EH (cell line): ENCODE results near the gene ACOXL.
"Not testable (repeated sequence)": the region's sequence is repeated elsewhere in the genome, so short reads cannot be mapped to it uniquely, and the experiment has no call there.

ENCODE experiments used
- DNase-seq: peaks from one replicate; pipeline ENCODE4 v3.0.0-alpha.2; 2015; ENCODE audit warnings: low read depth

ACOXL gene

GRCh38 chr2:111041398-111042202, 309.2 kb downstream of the ACOXL start:
- no peak for DNase-seq

- DNase-seq: no peak
Observed at GRCh38 chr2:111042261-111042660, 309.9 kb downstream of the ACOXL start.

GRCh38 chr2:111042772-111043771, 310.7 kb downstream of the ACOXL start:
- no peak for DNase-seq

GRCh38 chr2:111044066-111044465, 311.7 kb downstream of the ACOXL start:
- DNase-seq: no peak

- not testable (repeated sequence) for DNase-seq
Observed at GRCh38 chr2:111045236-111045635, 312.9 kb downstream of the ACOXL start.

DNA sequence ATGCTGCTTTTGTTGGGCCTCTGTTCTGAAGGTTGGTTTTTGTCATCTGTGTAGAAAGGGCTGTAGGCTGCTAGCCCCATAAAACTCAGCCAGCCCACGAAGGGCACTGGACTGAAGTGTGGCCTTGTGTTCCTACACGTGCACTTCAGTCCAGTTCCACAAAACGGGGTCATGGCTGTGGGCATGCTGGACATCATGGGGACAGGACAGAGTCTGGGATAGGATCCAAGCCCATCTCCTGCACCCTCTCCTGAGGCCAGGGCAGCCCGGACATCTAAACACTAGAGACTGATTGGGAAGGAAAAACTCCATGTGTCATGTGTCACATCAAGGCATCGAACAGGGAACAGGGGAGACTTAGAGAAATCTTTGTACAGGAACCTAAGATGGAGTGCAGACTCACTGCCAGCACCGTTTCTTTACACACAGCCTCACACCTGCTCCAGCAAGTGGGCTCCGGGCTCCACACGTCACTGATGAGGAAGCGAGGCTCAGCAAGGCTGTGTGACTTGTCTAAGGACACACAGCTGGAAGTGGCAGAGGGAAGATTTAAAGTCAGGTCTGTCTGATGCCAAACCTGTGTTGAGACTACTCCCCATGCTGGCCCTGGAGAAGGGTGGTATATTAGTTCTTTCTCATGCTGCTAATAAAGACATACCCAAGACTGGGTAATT, 313.5 kb downstream of the ACOXL start:
- no peak for DNase-seq

DNA sequence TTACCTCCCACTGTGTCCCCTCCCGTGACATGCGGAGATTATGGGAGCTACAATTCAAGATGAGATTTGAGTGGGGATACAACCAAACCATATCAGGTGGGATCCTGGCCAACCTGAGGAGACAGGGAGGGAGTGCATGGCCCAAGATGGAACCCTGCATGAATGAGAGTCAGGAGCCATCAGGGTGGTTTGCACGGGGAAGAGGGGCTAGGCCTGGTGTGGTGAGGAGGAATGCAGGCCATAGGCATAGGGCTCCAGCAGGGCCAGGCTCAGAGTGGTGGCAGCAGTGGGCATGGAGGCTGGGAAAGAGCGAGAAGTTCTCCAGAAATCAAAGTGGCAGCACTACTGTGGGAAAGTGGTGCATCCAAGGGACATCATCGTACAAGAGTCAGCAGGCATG, 314.3 kb downstream of the ACOXL start:
- DNase-seq: no peak

DNA sequence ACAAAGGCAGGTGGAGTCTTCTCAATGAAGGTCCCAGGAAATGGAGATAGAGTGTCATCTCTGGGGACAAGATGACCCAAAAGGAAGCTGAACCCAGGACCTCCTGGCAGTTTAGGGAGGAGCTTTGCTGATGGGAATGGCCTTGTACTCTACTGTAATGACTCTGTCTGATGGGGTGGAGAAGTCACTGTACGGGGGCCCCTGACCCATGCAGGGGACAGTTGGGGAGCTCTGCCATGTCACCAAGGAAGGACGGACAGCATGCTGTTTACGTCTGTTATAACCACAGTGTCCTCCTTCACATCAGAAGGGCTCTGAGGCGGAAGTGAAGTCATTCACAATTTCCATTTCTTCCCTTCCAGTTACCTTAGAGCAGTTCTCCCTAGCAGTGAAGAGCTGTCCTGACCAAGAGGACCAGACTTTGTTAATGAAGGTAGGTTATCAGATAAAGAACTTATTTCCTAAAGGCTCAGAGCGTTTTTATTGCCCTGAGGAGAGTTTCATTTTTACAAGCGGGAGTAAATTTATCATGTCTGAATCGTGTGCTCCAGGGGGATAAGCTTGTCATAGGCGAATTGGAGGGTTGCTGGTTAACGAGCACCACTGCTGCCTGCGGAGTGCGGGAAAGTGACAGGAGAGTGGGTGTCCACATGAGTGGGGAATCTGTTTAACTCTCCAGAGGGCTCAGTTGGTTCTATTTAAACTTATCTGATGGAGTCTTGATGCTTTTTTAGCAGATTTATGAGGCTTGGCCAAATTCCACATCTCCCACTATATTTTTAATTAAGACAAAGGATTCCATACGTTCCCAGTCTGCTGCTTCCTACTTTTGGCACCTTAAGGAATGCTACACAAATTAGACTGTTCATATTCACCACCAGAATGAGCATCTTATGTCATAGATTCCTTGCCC, 316.7 kb downstream of the ACOXL start:
- no peak for DNase-seq

- no peak for DNase-seq
Observed at GRCh38 chr2:111049792-111050640, 317.6 kb downstream of the ACOXL start.

DNA sequence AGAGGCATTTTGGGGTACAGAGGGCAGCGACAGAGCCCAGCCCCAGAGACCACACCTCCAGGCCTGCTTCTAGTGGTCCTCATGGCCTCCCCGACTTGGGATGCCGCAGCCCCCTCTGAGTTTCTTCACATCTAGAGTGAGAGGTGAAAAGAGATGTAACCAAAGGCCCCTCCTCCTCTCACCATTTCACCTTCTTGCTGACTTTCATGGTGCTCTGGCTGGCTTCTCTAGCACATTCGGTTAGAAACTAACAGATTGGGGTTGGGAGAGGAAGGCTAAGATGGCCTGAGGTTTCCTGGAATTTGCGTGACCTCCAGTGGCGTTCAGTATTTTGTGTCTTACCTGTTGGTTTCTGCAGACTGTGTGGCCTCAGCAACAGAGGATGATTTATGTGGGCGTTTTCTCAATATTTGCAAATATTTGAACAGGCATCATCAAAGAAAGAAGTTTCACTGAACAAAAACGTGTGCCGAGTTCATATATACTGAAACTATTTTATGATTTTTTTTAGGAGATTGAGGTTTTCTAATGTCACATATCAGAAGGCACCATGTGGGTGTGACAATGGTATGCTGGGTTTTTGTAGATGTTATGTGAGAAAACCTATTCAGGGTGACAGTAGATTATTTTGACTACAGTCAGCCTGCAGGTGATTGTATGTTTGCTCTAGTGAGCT, 318.5 kb downstream of the ACOXL start:
- DNase-seq: no peak

- no peak for DNase-seq
Observed at GRCh38 chr2:111052621-111053020, 320.2 kb downstream of the ACOXL start.

DNA sequence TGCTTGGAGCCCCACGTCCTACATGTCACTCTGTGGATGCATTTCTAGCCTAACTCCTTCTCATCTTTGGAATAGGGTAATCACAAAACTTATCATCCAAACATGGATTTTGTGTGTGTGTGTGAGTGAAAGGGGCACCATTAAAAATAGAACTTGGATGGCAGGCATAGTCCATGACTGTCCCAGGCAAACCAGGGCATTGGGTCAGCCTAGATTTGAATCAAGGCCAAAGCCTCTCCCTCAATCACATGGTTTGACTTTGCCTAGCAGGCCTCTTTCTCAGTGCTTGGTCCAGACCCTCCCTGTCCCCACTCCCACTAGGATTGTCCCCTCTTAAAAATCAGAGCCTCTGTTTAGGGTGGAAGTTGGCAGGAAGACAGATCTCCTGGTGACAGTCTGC, 320.9 kb downstream of the ACOXL start:
- DNase-seq: no peak

- no peak for DNase-seq
Observed at GRCh38 chr2:111053825-111054515, 321.6 kb downstream of the ACOXL start.

- no peak for DNase-seq
Observed at GRCh38 chr2:111054791-111055691, 322.7 kb downstream of the ACOXL start.

DNA sequence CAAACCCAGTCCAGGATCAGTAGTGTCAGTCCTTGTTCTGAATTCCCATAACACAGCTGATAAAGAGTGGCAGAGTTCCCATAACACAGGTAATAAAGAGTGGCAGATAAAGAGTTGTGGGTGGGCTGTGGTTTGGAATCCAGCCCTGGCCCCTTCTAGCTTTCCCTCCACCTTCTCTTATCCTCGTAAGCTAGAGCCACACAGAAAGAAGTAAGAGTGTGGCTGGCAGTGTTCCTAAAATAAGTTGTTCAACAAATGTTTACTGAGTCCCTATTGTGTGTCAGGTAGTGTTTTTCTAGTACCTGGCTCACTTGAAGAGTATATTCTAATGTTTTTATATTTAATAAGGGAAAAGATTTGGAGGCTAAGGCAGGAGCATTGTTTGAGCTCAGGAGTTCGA, 323.4 kb downstream of the ACOXL start:
- no peak for DNase-seq

- no peak for DNase-seq
Observed at GRCh38 chr2:111057045-111057444, 324.7 kb downstream of the ACOXL start.

GRCh38 chr2:111057721-111058120, 325.3 kb downstream of the ACOXL start:
- no peak for DNase-seq

- no peak for DNase-seq
Observed at GRCh38 chr2:111058264-111058663, 325.9 kb downstream of the ACOXL start.
